Activated T-cell treated with anti-CD3 and anti-CD28 coated beads, Interleukin-2, amount 50 U/mL, for 24 hours (primary cell): Measurements from ENCODE around the gene GAGE13.
A peak's percentile ranks its signal among the peaks of the same experiment; 100 is the strongest.
"Not testable (repeated sequence)": the region's sequence is repeated elsewhere in the genome, so short reads cannot be mapped to it uniquely, and the experiment has no call there.

Source experiments
- DNase-seq: peaks from one replicate; pipeline ENCODE4 v3.0.0-alpha.2; 2020
- H3K27ac Mint-ChIP-seq: 2 replicates; pipeline ENCODE4 v1.8.0; 2020; ENCODE audit warnings: mild to moderate bottlenecking, mixed read lengths
- H3K27me3 Mint-ChIP-seq: 2 replicates; pipeline ENCODE4 v1.8.0; 2020; ENCODE audit warnings: mixed read lengths
- H3K36me3 Mint-ChIP-seq: 2 replicates; pipeline ENCODE4 v1.8.0; 2020; ENCODE audit warnings: low read depth, mixed read lengths
- H3K4me1 Mint-ChIP-seq: 2 replicates; pipeline ENCODE4 v1.8.0; 2020; ENCODE audit warnings: low read depth, mixed read lengths
- H3K4me3 Mint-ChIP-seq: 2 replicates; pipeline ENCODE4 v1.8.0; 2020; ENCODE audit warnings: mild to moderate bottlenecking, moderate library complexity, mixed read lengths
- H3K9me3 Mint-ChIP-seq: 2 replicates; pipeline ENCODE4 v1.8.0; 2020; ENCODE audit warnings: mixed read lengths

GAGE13 gene

GRCh38 chrX:49331282-49331681 lies at the start of gene GAGE13:
TSS of gene GAGE13 (plus strand) at chrX:49331582. CDS start at chrX:49332738, 1,156 bp downstream.
- H3K4me1 Mint-ChIP-seq, DNase-seq, H3K4me3 Mint-ChIP-seq, H3K9me3 Mint-ChIP-seq, H3K27ac Mint-ChIP-seq, H3K27me3 Mint-ChIP-seq, H3K36me3 Mint-ChIP-seq: not testable (repeated sequence)

- peaks cover 45% of the 10 kb centered on the region for H3K4me1 Mint-ChIP-seq
- peak; percentile 22 for DNase-seq
Measured at GRCh38 chrX:49282647-49283011, 48.8 kb upstream of the GAGE13 start.

GRCh38 chrX:49284212-49284611 lies 47.2 kb upstream of the GAGE13 start:
- Mint-ChIP-seq H3K4me1 (peaks cover 41% of the 10 kb centered on the region), H3K36me3 (no peaks in the 10 kb centered on the region), H3K27me3 (peaks cover 32% of the 10 kb centered on the region), H3K27ac (no peak overlapping the region), H3K4me3 (no peak overlapping the region), H3K9me3 (no peaks in the 10 kb centered on the region)
- no peak for DNase-seq

More at GRCh38 chrX:49282647-49283011, 48.8 kb upstream of the GAGE13 start:
- H3K9me3 Mint-ChIP-seq, result no peaks in the 10 kb centered on the region
- H3K27me3 Mint-ChIP-seq, result peaks cover 30% of the 10 kb centered on the region
- H3K4me3 Mint-ChIP-seq, result no peak overlapping the region
- H3K36me3 Mint-ChIP-seq, result no peaks in the 10 kb centered on the region
- no peak overlapping the region for H3K27ac Mint-ChIP-seq

GRCh38 chrX:49286136-49286535 lies 45.2 kb upstream of the GAGE13 start:
- no peak overlapping the region for H3K4me3 Mint-ChIP-seq
- no peaks in the 10 kb centered on the region for H3K9me3 Mint-ChIP-seq
- peaks cover 35% of the 10 kb centered on the region for H3K27me3 Mint-ChIP-seq
- peaks cover 32% of the 10 kb centered on the region for H3K4me1 Mint-ChIP-seq
- DNase-seq, result peak; percentile 16
- H3K36me3 Mint-ChIP-seq, result no peaks in the 10 kb centered on the region
- no peak overlapping the region for H3K27ac Mint-ChIP-seq

GRCh38 chrX:49286581-49286980 lies 44.8 kb upstream of the GAGE13 start:
- H3K9me3 Mint-ChIP-seq, result no peaks in the 10 kb centered on the region
- peak; percentile 18 for DNase-seq
- H3K36me3 Mint-ChIP-seq, result no peaks in the 10 kb centered on the region
- H3K27me3 Mint-ChIP-seq, result peaks cover 35% of the 10 kb centered on the region
- no peak overlapping the region for H3K4me3 Mint-ChIP-seq
- peaks cover 31% of the 10 kb centered on the region for H3K4me1 Mint-ChIP-seq
- H3K27ac Mint-ChIP-seq, result no peak overlapping the region

GRCh38 chrX:49287665-49288064 lies 43.7 kb upstream of the GAGE13 start:
- peak; percentile 14 for DNase-seq
- H3K36me3 Mint-ChIP-seq, result no peaks in the 10 kb centered on the region
- peaks cover 36% of the 10 kb centered on the region for H3K27me3 Mint-ChIP-seq
- peak overlapping the region; percentile 34 for H3K27ac Mint-ChIP-seq
- no peaks in the 10 kb centered on the region for H3K9me3 Mint-ChIP-seq
- no peak overlapping the region for H3K4me3 Mint-ChIP-seq
- H3K4me1 Mint-ChIP-seq, result peaks cover 30% of the 10 kb centered on the region

GRCh38 chrX:49290215-49290614 lies 41.2 kb upstream of the GAGE13 start:
- Mint-ChIP-seq H3K4me1 (peaks cover 30% of the 10 kb centered on the region), H3K27ac (no peak overlapping the region), H3K27me3 (peaks cover 35% of the 10 kb centered on the region), H3K9me3 (no peaks in the 10 kb centered on the region), H3K36me3 (no peaks in the 10 kb centered on the region), H3K4me3 (no peak overlapping the region)
- no peak for DNase-seq

- no peaks in the 10 kb centered on the region for H3K36me3 Mint-ChIP-seq
- peaks cover 31% of the 10 kb centered on the region for H3K4me1 Mint-ChIP-seq
- H3K27ac Mint-ChIP-seq, result no peak overlapping the region
- DNase-seq, result peak; percentile 80
- H3K9me3 Mint-ChIP-seq, result no peaks in the 10 kb centered on the region
- no peak overlapping the region for H3K4me3 Mint-ChIP-seq
- peaks cover 42% of the 10 kb centered on the region for H3K27me3 Mint-ChIP-seq
Measured at GRCh38 chrX:49291615-49292337, 39.6 kb upstream of the GAGE13 start.

- Mint-ChIP-seq H3K36me3 (no peaks in the 10 kb centered on the region), H3K4me3 (no peak overlapping the region), H3K27me3 (peaks cover 36% of the 10 kb centered on the region), H3K9me3 (no peaks in the 10 kb centered on the region), H3K27ac (no peak overlapping the region), H3K4me1 (peaks cover 25% of the 10 kb centered on the region)
- no peak for DNase-seq
Measured at GRCh38 chrX:49292400-49293362, 38.7 kb upstream of the GAGE13 start.

- peaks cover 51% of the 10 kb centered on the region for H3K27me3 Mint-ChIP-seq
- not testable (repeated sequence) for H3K4me1 Mint-ChIP-seq, H3K9me3 Mint-ChIP-seq, H3K36me3 Mint-ChIP-seq, DNase-seq, H3K27ac Mint-ChIP-seq, H3K4me3 Mint-ChIP-seq
Measured at GRCh38 chrX:49299293-49299692, 32.1 kb upstream of the GAGE13 start.

- no peak overlapping the region for H3K4me3 Mint-ChIP-seq
- H3K36me3 Mint-ChIP-seq, result no peaks in the 10 kb centered on the region
- H3K27ac Mint-ChIP-seq, result no peak overlapping the region
Measured at GRCh38 chrX:49300703-49301102, 30.7 kb upstream of the GAGE13 start.

GRCh38 chrX:49303346-49303745 lies 28.0 kb upstream of the GAGE13 start, which contains the start of gene GAGE10:
TSS of gene GAGE10 (plus strand) at chrX:49303646. CDS start at chrX:49304860, 1,214 bp downstream.
- peaks cover 7% of the 10 kb centered on the region for H3K4me1 Mint-ChIP-seq

More at GRCh38 chrX:49300703-49301102, 30.7 kb upstream of the GAGE13 start:
- H3K9me3 Mint-ChIP-seq, result no peaks in the 10 kb centered on the region
- DNase-seq, result no peak
- H3K4me1 Mint-ChIP-seq, result peaks cover 2% of the 10 kb centered on the region
- peaks cover 52% of the 10 kb centered on the region for H3K27me3 Mint-ChIP-seq

GRCh38 chrX:49307775-49308174 lies 23.6 kb upstream of the GAGE13 start:
- not testable (repeated sequence) for H3K36me3 Mint-ChIP-seq, H3K4me3 Mint-ChIP-seq, H3K27ac Mint-ChIP-seq, DNase-seq, H3K9me3 Mint-ChIP-seq
- Mint-ChIP-seq H3K27me3 (peaks cover 26% of the 10 kb centered on the region), H3K4me1 (peaks cover 26% of the 10 kb centered on the region)

More at GRCh38 chrX:49303346-49303745, 28.0 kb upstream of the GAGE13 start, which contains the start of gene GAGE10:
- DNase-seq, result no peak
- H3K36me3 Mint-ChIP-seq, result no peaks in the 10 kb centered on the region
- H3K27me3 Mint-ChIP-seq, result peaks cover 47% of the 10 kb centered on the region
- no peak within 1 kb of the TSS for H3K4me3 Mint-ChIP-seq
- no peaks in the 10 kb centered on the region for H3K9me3 Mint-ChIP-seq
- no peak within 1 kb of the TSS for H3K27ac Mint-ChIP-seq

GRCh38 chrX:49308604-49309269 lies 22.6 kb upstream of the GAGE13 start:
- Mint-ChIP-seq H3K36me3 (no peaks in the 10 kb centered on the region), H3K27me3 (peaks cover 17% of the 10 kb centered on the region), H3K27ac (peak overlapping the region; percentile 88), H3K9me3 (no peaks in the 10 kb centered on the region), H3K4me3 (peak overlapping the region; percentile 70), H3K4me1 (peaks cover 26% of the 10 kb centered on the region)
- no peak for DNase-seq
